Activated T-helper 1 cell treated with anti-CD3 and anti-CD28 coated beads, Interleukin-12 subunit alpha, Interleukin-12 subunit beta, Interleukin-2, Interleukin-4 antibody, amounts not matched to agents 30 ng/mL and 10 ng/mL and 1 ng/mL, durations not matched to agents 14 hours and 24 hours and 36 hours (primary cell): ENCODE results near the gene GALNT9. TPM values are rescaled to one million over a fixed set of nuclear protein-coding genes. Genes with fewer than 3 reads are reported as not detected.
"Not testable (repeated sequence)": the region's sequence is repeated elsewhere in the genome, so short reads cannot be mapped to it uniquely, and the experiment has no call there.

ENCODE experiments used
- DNase-seq: peaks from one replicate; pipeline ENCODE4 v3.0.0; 2021; ENCODE audit warnings: low spot score
- H3K27ac Mint-ChIP-seq: one replicate; pipeline ENCODE4 v1.8.0; 2021; ENCODE audit warnings: mild to moderate bottlenecking, mixed read lengths
- H3K27me3 Mint-ChIP-seq: one replicate; pipeline ENCODE4 v1.8.0; 2022; ENCODE audit warnings: mild to moderate bottlenecking, moderate library complexity, mixed read lengths; ENCODE audit not compliant: insufficient read depth
- H3K36me3 Mint-ChIP-seq: one replicate; pipeline ENCODE4 v1.8.0; 2021; ENCODE audit warnings: low read depth, mixed read lengths
- H3K4me1 Mint-ChIP-seq: one replicate; pipeline ENCODE4 v1.8.0; 2021; ENCODE audit warnings: low read depth, mixed read lengths
- H3K4me3 Mint-ChIP-seq: one replicate; pipeline ENCODE4 v1.8.0; 2021; ENCODE audit warnings: mild to moderate bottlenecking, moderate library complexity, mixed read lengths
- H3K9me3 Mint-ChIP-seq: one replicate; pipeline ENCODE4 v1.8.0; 2021; ENCODE audit warnings: mixed read lengths
- intact Hi-C: fragments of 100-400 bp; cut with micrococcal nuclease; formaldehyde crosslinking; loops from one replicate; pipeline ENCODE4 v1.15.1; 2024
- total RNA-seq: library from RNA; stranded (reverse); gene quantifications from 2 replicates; pipeline ENCODE4 v1.2.3, GENCODE V29; 2022

GALNT9 gene
- total RNA-seq, 1 donor from 2014 or later, result not detected

DNA sequence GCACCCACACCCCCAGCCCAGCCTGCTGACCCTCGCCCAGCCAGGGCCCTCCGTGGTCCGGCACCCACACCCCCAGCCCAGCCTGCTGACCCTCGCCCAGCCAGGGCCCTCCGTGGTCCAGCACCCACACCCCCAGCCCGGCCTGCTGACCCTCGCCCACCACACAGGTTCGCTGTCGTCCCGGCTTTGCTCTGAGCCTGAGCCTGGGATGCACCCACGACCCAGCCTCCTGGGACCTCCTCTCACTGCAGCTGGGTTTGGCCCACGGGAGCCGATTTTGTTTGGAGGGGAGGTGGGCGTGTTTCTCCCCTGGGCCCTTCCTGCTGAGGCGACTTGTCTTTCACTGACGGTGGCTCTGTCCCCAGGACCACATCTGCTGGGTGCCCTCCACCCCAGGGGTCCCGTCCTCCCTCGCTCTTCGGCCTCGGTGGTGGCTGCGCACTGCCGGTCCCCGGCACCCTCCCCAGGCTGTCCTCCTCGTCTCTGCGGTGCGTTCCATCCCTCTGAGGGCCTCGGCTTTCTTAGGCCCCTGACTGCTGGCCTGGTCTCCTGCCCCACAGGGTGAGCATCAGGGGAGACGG, 83.8 kb downstream of the GALNT9 start:
- Mint-ChIP-seq H3K9me3 (peaks cover 6% of the 10 kb centered on the region), H3K36me3 (no peaks in the 10 kb centered on the region), H3K27ac (no peak overlapping the region), H3K4me1 (no peaks in the 10 kb centered on the region), H3K27me3 (peaks cover 2% of the 10 kb centered on the region), H3K4me3 (no peak overlapping the region)
- DNase-seq, result no peak
- intact Hi-C loops, result no loop called here

DNA sequence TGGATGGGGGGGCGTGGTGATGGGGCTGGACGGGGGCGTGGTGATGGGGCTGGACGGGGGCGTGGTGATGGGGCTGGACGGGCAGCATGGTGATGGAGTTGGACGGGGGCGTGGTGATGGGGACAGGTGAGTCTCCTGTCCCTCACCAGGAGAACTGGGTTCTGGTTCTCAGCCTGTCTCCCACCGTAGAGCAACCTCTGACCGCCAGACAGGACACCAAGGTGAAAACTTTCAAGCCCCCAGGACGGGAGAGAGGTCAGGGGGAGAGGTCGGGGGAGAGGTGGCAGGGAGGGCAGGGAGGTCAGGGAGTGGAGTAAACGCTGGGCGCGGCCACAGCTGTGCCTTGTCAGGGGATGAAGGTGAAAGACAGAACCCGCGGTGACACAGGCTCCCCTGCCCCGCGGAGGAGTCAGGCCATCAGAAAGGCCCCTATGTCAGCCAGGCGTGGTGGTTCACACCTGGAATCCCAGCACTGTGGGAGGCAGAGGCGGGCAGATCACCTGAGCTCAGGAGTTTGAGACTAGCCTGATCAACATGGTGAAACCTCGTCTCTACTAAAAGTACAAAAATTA, 84.6 kb downstream of the GALNT9 start:
- H3K4me3 Mint-ChIP-seq, result no peak overlapping the region
- no peak for DNase-seq
- no peak overlapping the region for H3K27ac Mint-ChIP-seq
- no peaks in the 10 kb centered on the region for H3K36me3 Mint-ChIP-seq
- no peaks in the 10 kb centered on the region for H3K4me1 Mint-ChIP-seq
- intact Hi-C loops, result no loop called here
- H3K27me3 Mint-ChIP-seq, result peaks cover 2% of the 10 kb centered on the region
- H3K9me3 Mint-ChIP-seq, result peaks cover 6% of the 10 kb centered on the region

DNA sequence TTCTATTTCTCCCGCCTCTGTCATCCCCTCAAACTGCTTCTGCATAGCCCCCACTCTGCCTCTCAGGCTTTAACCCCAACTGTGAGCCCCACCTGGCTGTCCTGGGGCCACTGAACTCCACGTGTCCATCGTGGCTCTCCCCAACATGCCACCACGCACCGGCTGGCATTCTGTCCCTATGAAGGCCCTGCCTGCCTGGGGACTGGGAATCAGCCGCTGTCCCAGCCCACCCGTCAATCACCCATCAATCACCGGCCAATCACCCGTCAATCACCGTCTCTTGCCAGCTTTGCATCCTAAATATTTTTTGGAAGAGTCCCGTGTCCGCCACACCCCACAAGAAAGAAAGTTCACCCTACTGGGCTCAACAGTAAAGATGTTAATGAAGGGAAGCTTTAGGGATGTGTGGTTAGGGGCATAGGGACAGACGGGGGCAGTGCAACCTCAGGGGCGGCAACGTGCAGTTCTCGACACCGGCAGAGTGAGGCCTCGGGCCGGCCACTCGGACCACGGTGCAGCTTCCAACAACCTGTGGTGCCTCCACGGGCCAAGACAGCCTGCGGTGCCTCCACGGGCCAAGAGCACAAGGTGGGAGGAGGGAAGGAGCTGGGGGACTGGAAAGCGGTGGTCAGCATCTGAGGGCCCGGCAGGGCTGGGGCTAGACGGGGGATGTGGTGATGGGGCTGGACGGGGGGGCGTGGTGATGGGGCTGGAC, 85.6 kb downstream of the GALNT9 start:
- Mint-ChIP-seq H3K9me3 (peaks cover 12% of the 10 kb centered on the region), H3K27me3 (no peaks in the 10 kb centered on the region), H3K4me3 (no peak overlapping the region), H3K36me3 (no peaks in the 10 kb centered on the region), H3K27ac (no peak overlapping the region), H3K4me1 (no peaks in the 10 kb centered on the region)
- DNase-seq, result no peak
- intact Hi-C loops, result no loop called here

DNA sequence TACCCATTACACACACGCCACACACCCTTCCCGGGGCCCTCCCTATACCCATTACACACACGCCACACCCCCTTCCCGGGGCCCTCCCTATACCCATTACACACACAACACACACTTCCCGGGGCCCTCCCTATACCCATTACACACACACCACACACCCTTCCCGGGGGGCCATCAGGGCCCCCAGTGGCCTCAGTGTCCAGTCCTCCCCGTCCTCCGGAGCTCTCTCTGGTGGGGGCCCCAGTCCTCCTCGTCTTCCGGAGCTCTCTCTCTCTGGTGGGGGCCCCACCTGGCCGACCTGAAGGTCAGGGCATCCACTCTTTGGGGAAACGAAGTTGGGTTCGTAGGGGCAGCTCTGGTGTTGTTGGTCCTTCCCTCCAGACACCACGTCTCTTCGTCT, 86.2 kb downstream of the GALNT9 start:
- H3K4me1 Mint-ChIP-seq, H3K27me3 Mint-ChIP-seq, DNase-seq, H3K4me3 Mint-ChIP-seq, H3K36me3 Mint-ChIP-seq, H3K27ac Mint-ChIP-seq, intact Hi-C loops: not testable (repeated sequence)
- peaks cover 12% of the 10 kb centered on the region for H3K9me3 Mint-ChIP-seq

DNA sequence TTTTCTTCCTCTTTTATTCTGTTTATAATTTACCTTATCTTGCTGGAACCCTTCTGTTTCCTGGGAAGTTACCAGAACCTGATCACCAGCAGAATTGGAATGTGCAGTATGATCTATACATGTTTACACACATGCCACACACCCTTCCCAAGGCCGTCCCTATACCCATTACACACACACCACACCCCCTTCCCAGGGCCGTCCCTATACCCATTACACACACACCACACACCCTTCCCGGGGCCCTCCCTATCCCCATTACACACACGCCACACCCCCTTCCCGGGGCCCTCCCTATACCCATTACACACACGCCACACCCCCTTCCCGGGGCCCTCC, 88.8 kb downstream of the GALNT9 start:
- intact Hi-C loops, H3K4me3 Mint-ChIP-seq, H3K4me1 Mint-ChIP-seq, H3K36me3 Mint-ChIP-seq, DNase-seq, H3K27ac Mint-ChIP-seq, H3K27me3 Mint-ChIP-seq: not testable (repeated sequence)
- peaks cover 12% of the 10 kb centered on the region for H3K9me3 Mint-ChIP-seq

DNA sequence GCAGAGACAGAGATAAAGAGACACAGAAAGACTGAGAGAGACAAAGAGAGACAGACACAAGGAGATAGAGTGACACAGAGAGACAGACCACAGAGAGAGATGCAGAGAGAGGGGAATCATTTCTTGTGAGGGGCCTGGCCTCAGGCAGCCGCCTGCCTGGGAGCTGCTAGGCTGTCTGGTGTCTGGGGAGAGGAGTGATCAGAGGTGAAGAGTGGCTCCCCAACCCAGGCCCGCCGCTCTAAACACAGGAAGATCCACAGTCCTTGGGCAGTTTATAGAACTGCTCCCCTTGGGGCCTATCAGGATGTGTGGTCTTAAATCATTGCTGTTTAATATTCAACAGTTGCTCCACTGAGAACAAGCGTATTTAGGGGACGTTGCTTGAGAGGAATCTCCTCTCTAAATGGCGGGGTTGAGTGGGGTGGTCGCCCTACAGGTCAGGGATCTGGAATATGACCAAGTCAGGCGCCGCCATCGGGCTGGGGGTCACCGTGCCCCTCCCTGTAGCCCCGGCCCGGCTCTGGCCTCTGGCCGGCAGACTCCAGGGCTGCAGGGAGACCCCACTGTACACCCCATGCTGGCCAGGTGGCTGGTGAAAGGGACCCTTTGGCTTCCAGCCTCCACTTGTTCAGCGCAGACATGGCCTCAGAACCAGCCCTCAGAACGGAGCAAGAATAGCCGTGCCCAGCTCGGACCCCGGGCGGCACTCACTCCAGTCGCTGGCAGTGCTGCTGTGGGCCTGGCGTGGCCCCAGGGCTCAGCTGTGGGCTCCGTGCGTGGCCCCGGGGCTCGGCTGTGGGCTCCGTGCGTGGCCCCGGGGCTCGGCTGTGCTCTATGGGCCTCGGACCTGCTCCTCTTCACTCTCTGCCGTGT, 89.4 kb downstream of the GALNT9 start:
- Mint-ChIP-seq H3K9me3 (peaks cover 12% of the 10 kb centered on the region), H3K27me3 (no peaks in the 10 kb centered on the region), H3K36me3 (no peaks in the 10 kb centered on the region), H3K4me3 (no peak overlapping the region), H3K27ac (no peak overlapping the region), H3K4me1 (no peaks in the 10 kb centered on the region)
- intact Hi-C loops, result no loop called here
- DNase-seq, result no peak

DNA sequence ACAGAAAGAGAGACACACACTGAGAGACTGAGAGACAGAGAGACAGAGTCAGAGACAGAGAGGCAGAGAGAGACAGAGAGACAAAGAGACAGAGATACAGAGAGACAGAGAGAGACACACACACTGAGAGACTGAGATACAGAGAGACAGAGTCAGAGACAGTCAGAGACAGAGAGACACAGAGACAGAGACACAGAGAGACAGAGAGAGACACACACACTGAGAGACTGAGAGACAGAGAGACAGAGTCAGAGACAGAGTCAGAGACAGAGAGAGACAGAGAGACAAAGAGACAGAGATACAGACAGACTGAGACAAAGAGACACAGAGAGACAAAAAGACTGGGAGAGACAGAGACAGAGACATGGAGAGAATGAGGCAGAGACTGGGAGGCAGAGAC, 90.0 kb downstream of the GALNT9 start:
- no peak overlapping the region for H3K4me3 Mint-ChIP-seq
- no peaks in the 10 kb centered on the region for H3K4me1 Mint-ChIP-seq
- peaks cover 12% of the 10 kb centered on the region for H3K9me3 Mint-ChIP-seq
- H3K27me3 Mint-ChIP-seq, result no peaks in the 10 kb centered on the region
- H3K27ac Mint-ChIP-seq, result no peak overlapping the region
- intact Hi-C loops, result no loop called here
- no peaks in the 10 kb centered on the region for H3K36me3 Mint-ChIP-seq
- DNase-seq, result no peak

DNA sequence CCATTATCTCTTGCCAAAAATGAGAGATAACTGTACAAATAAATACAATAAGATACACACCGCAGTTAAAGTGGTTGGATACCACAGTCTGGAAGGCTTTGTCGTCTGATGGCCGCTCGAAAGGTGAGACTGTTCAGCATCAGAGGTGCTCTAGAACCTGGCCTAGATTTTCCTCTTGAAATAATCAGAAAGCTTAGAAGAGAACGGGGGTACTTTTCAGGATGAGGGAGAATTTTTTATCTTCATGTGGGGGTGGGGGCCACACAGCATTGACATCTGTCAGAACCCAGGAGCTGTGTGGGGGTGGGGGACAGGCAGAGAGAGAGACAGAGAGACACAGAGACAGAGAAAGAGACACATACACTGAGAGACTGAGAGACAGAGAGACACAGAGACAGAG, 90.5 kb downstream of the GALNT9 start:
- Mint-ChIP-seq H3K27me3 (no peaks in the 10 kb centered on the region), H3K9me3 (peaks cover 11% of the 10 kb centered on the region), H3K4me1 (no peaks in the 10 kb centered on the region), H3K27ac (no peak overlapping the region), H3K36me3 (no peaks in the 10 kb centered on the region), H3K4me3 (no peak overlapping the region)
- intact Hi-C loops, result no loop called here
- DNase-seq, result no peak

DNA sequence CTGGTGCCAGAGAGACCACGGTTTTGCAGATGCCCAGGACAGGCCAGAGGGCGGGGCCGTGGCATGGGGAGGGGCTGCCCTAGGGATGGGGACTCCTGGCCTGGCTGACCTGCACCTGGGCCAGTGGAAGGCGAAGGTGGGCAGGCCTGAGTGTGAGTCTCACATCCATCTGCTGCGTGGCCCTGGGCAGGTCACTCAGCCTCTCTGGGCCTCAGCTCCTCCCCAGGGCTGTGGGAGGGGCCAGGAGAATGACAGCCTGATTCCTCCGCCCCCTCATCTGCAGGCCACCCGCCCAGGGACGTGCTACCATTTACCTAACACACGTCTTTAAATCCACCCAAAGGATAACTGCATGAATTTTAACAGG, 90.9 kb downstream of the GALNT9 start:
- Mint-ChIP-seq H3K27ac (no peak overlapping the region), H3K4me1 (no peaks in the 10 kb centered on the region), H3K27me3 (no peaks in the 10 kb centered on the region), H3K4me3 (no peak overlapping the region), H3K36me3 (no peaks in the 10 kb centered on the region), H3K9me3 (peaks cover 7% of the 10 kb centered on the region)
- intact Hi-C loops, result no loop called here
- DNase-seq, result no peak

DNA sequence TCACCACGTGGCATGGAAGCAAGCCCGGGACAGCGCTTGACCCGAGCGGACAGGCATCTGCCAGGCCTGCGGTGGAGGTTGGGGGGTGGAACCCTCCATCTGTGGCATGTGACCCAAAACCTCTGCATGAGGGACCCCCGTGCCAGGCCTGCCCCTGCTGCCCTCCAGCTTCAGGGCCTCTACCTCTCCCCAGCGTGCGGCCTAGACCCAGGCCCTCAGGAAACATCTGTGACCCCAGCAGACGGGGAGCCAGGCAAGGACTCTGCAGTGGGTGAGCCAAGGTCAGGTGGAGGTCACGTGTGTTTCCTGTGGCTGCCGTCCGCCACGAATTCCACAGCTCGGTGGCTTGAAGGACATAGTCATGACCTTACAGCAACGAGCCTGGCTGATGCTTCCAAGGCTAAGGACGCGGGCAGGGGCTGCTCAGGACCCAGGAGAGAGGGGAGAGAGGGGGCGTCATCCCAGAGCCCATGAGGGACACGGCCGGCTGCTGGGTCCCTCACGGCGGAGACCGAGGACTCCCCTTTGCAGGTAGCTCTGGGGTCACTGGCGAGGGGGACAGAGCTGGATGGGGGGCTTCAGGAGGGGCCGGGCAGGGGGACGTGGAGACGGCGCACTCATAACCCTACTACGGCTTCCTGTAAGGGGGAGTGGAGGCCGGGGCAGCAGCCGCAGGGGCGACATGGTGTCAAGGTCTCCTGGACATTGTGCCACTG, 91.5 kb downstream of the GALNT9 start:
- Mint-ChIP-seq H3K4me3 (no peak overlapping the region), H3K4me1 (no peaks in the 10 kb centered on the region), H3K27ac (no peak overlapping the region), H3K36me3 (no peaks in the 10 kb centered on the region), H3K9me3 (peaks cover 6% of the 10 kb centered on the region), H3K27me3 (no peaks in the 10 kb centered on the region)
- no peak for DNase-seq
- intact Hi-C loops, result no loop called here

DNA sequence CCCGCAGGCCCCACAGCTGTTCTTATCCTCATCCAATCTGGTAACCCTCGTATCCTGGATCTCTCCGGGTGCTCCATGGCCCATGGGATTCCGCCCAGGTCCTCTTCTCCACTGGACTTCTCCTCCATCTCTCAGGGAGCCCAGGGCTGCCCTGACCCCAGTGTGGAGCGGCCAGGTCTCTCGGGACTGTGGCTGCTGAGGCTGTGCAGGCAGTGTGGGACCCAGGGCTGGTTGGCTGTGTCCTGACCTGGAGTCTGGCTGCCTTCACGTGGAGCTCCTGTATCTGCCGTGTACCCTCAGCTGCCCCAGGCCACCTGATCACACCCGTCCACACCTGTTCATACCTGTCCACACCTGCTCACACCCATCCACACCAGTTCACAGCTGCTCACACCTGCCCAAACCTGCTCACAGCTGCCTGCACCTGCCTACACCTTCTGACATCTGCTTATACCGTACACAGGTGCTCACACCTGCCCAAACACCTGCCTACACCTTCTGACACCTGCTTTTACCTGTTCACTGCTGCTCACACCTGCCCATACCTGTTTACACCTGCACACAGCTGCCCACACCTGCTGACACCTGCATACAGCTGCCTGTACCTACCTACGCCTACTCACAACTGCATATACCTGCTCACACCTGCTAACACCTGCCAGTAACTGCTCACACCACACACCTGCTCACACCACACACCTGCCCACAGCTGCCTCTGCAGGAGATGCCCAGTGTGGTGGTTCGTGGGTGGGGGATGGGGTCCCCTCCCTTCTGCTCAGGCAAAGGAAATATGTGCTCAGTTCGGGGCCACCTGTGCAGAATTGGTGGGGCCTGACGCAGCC, 92.2 kb downstream of the GALNT9 start:
- Mint-ChIP-seq H3K36me3 (no peaks in the 10 kb centered on the region), H3K4me1 (no peaks in the 10 kb centered on the region), H3K4me3 (no peak overlapping the region), H3K27me3 (no peaks in the 10 kb centered on the region), H3K27ac (no peak overlapping the region), H3K9me3 (peaks cover 6% of the 10 kb centered on the region)
- intact Hi-C loops, result no loop called here
- no peak for DNase-seq
